KMS-11 (cell line): ENCODE results near the gene LRRTM2.

Source experiments
- H2AFZ ChIP-seq: fragments of 200-600 bp; sonication (generic); 2 replicates; pipeline ENCODE4 v1.6.1; 2016; ENCODE audit warnings: antibody characterized with exemption, mixed run types, low read depth
- H3K27ac ChIP-seq: fragments of 200-600 bp; sonication (generic); 2 replicates; pipeline ENCODE4 v1.6.1; 2016; ENCODE audit warnings: mild to moderate bottlenecking, mixed run types
- H3K27me3 ChIP-seq: fragments of 200-600 bp; sonication (generic); 2 replicates; pipeline ENCODE4 v1.6.1; 2017; ENCODE audit warnings: mild to moderate bottlenecking, low read depth, mixed run types, moderate library complexity; ENCODE audit not compliant: insufficient read depth
- H3K36me3 ChIP-seq: fragments of 200-600 bp; sonication (generic); 2 replicates; pipeline ENCODE4 v1.6.1; 2017; ENCODE audit warnings: mild to moderate bottlenecking, mixed run types; ENCODE audit not compliant: insufficient read depth
- H3K4me1 ChIP-seq: fragments of 200-600 bp; sonication (generic); 2 replicates; pipeline ENCODE4 v1.6.1; 2016; ENCODE audit warnings: mild to moderate bottlenecking, low read depth, mixed run types; ENCODE audit not compliant: poor library complexity, severe bottlenecking
- H3K4me2 ChIP-seq: fragments of 200-600 bp; sonication (generic); 2 replicates; pipeline ENCODE4 v1.7.0; 2016; ENCODE audit warnings: mild to moderate bottlenecking, mixed run types
- H3K4me3 ChIP-seq: fragments of 200-600 bp; sonication (generic); IDR thresholded peaks from 2 replicates; pipeline ENCODE4 v1.6.1; 2017; ENCODE audit warnings: low read depth, low read length, mixed read lengths; ENCODE audit not compliant: insufficient read depth
- H3K79me2 ChIP-seq: fragments of 200-600 bp; sonication (generic); 2 replicates; pipeline ENCODE4 v1.6.1; 2016; ENCODE audit warnings: low read depth, mixed run types; ENCODE audit not compliant: insufficient read depth
- H3K9ac ChIP-seq: fragments of 200-600 bp; sonication (generic); 2 replicates; pipeline ENCODE4 v1.6.1; 2016; ENCODE audit warnings: mild to moderate bottlenecking, mixed run types
- H4K20me1 ChIP-seq: fragments of 200-600 bp; sonication (generic); 2 replicates; pipeline ENCODE4 v1.6.1; 2016; ENCODE audit warnings: mild to moderate bottlenecking, mixed run types; ENCODE audit not compliant: insufficient read depth
- TF ChIP-seq, protein P1 (sequence below): fragments of 200-600 bp; sonication (generic); conservative IDR thresholded peaks from 2 replicates; pipeline ENCODE4 v1.6.1; 2017; ENCODE audit warnings: low read depth, mild to moderate bottlenecking, antibody characterized with exemption, low read length, moderate library complexity, mixed read lengths

LRRTM2 gene

DNA sequence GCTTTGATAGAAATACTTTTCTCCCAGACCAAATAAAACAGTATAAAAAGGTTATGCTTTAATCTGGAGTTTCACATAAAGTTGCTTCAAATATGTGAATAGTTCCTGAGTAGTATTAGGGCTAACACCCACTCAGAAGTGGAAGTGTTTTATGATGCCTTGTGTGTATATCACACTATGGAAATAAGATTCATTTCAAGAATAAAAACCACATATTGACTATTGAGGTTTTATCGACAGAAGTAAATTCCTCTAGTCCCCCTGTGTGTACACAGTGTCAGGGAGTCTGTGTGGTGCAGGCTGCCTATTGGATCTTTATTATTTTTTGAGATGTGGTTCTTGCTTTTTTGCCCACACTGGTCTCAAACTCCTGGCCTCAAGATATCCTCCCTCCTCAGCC is 20.8 kb upstream of the LRRTM2 start:
- Histone ChIP-seq H4K20me1 (no peaks in the 10 kb centered on the region), H3K4me3 (no peak overlapping the region), H3K9ac (no peak overlapping the region), H3K79me2 (no peaks in the 10 kb centered on the region), H3K36me3 (no peaks in the 10 kb centered on the region), H3K4me1 (no peaks in the 10 kb centered on the region), H2AFZ (no peak overlapping the region), H3K27me3 (no peaks in the 10 kb centered on the region), H3K4me2 (no peak overlapping the region), H3K27ac (no peak overlapping the region)
- TF ChIP-seq, protein P1, sequence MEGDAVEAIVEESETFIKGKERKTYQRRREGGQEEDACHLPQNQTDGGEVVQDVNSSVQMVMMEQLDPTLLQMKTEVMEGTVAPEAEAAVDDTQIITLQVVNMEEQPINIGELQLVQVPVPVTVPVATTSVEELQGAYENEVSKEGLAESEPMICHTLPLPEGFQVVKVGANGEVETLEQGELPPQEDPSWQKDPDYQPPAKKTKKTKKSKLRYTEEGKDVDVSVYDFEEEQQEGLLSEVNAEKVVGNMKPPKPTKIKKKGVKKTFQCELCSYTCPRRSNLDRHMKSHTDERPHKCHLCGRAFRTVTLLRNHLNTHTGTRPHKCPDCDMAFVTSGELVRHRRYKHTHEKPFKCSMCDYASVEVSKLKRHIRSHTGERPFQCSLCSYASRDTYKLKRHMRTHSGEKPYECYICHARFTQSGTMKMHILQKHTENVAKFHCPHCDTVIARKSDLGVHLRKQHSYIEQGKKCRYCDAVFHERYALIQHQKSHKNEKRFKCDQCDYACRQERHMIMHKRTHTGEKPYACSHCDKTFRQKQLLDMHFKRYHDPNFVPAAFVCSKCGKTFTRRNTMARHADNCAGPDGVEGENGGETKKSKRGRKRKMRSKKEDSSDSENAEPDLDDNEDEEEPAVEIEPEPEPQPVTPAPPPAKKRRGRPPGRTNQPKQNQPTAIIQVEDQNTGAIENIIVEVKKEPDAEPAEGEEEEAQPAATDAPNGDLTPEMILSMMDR = no peak

DNA sequence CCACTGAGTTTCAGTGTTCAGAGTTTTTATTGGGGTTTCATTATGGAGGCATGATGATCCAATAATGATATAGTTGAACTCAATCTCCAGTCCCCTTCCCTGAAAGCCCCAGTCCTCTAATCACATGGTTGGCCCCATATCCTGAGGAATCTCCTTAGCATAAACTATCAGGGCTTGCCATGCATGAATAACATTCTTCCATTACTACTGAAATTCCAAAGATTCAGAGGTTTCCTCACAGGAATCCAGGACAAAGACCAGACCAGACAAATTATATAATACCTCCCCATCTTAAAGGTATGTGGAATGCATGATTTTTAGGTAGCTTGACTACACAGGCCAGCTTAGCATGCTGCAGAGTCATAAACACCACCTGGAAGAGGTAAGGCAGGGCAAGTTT is 15.5 kb upstream of the LRRTM2 start:
- TF ChIP-seq, protein P1 = no peak
- Histone ChIP-seq H3K36me3 (no peaks in the 10 kb centered on the region), H3K9ac (no peak overlapping the region)

DNA sequence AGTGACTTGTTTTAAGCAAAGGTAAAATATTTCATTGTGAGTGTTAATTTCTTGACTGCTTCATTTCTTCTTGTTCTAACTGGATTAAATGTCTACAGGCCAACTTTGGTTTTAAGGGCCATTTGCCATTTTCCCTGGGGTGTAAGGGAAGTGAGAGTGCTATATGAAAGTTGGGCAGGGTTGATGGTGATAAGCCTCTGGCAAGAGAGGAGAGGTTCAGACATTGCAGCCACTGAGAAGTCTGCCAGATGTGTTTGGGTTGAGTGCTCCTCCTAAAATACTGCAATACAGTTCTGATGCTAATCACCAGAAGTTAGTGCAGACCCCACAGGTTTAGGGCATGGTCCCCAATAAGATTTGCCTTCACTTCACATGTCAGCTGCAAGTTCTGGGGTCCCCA is 14.9 kb upstream of the LRRTM2 start:
- Histone ChIP-seq H4K20me1 (no peaks in the 10 kb centered on the region), H3K4me1 (no peaks in the 10 kb centered on the region), H3K9ac (no peak overlapping the region), H2AFZ (no peak overlapping the region), H3K27me3 (no peaks in the 10 kb centered on the region), H3K36me3 (no peaks in the 10 kb centered on the region), H3K79me2 (no peaks in the 10 kb centered on the region), H3K4me3 (no peak overlapping the region), H3K4me2 (no peak overlapping the region), H3K27ac (no peak overlapping the region)
- TF ChIP-seq, protein P1 = no peak

More for the DNA sequence above, 15.5 kb upstream of the LRRTM2 start:
- Histone ChIP-seq H4K20me1 (no peaks in the 10 kb centered on the region), H3K27me3 (no peaks in the 10 kb centered on the region), H3K4me1 (no peaks in the 10 kb centered on the region), H3K27ac (no peak overlapping the region), H3K4me2 (no peak overlapping the region), H2AFZ (no peak overlapping the region), H3K4me3 (no peak overlapping the region), H3K79me2 (no peaks in the 10 kb centered on the region)

DNA sequence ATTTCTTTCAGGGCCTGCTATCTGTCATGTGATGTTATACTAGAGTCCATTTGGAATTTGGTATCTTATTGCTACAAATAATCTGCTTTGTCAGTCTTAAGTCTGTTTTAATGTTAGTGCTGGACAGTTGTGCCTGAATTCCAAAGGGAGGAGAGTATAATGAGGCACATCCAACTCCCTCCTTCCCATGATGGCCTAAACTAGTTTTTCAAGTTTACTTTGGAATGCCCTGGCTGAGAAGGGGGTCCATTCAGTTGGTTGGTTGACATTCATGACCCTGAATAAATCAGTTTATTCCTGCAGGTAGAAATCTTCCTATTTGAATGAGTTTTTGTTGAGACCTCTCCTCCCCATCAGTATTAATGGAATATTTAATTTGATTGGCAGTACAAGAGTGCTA is 9.4 kb upstream of the LRRTM2 start:
- TF ChIP-seq, protein P1 = no peak
- Histone ChIP-seq H4K20me1 (no peaks in the 10 kb centered on the region), H3K27ac (no peak overlapping the region), H3K4me1 (no peaks in the 10 kb centered on the region), H3K27me3 (no peaks in the 10 kb centered on the region), H3K79me2 (no peaks in the 10 kb centered on the region), H2AFZ (no peak overlapping the region), H3K4me2 (no peak overlapping the region), H3K4me3 (no peak overlapping the region), H3K9ac (no peak overlapping the region), H3K36me3 (no peaks in the 10 kb centered on the region)
